Gastrocnemius medialis (tissue), 4 donors: ENCODE results near the gene PCDHGA10.
"Not testable (repeated sequence)": the region's sequence is repeated elsewhere in the genome, so short reads cannot be mapped to it uniquely, and the experiment has no call there.

Source experiments
- POLR2A ChIP-seq, 2 donors: fragments of 450-650 bp; IDR thresholded peaks; one replicate each; pipeline ENCODE4 v1.6.1; 2017; ENCODE audit warnings: antibody characterized with exemption in 2 of 2, mild to moderate bottlenecking in 2 of 2, moderate library complexity in 2 of 2
- TF ChIP-seq, protein P1 (sequence below), 5 experiments: fragments of 450-650 bp in 3 of 5; fragments of 200-600 bp in 2 of 5; sonication (generic) in 2 of 5; IDR thresholded peaks in 4 of 5; conservative IDR thresholded peaks in 1 of 5; 1 replicate in 4 of 5; 2 replicates in 1 of 5; pipeline ENCODE4 v1.5.1; 2016 to 2019; ENCODE audit warnings: antibody characterized with exemption in 5 of 5, mild to moderate bottlenecking in 3 of 5, moderate library complexity in 3 of 5

DNA sequence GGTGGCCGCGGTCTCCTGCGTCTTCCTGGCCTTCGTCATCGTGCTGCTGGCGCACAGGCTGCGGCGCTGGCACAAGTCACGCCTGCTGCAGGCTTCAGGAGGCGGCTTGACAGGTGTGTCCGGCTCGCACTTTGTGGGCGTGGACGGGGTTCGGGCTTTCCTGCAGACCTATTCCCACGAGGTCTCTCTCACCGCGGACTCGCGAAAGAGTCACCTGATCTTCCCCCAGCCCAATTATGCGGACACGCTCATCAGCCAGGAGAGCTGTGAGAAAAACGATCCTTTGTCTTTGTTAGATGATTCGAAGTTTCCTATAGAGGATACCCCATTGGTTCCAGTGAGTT lies 2.5 kb downstream of the PCDHGA10 start:
- TF ChIP-seq, protein P1, sequence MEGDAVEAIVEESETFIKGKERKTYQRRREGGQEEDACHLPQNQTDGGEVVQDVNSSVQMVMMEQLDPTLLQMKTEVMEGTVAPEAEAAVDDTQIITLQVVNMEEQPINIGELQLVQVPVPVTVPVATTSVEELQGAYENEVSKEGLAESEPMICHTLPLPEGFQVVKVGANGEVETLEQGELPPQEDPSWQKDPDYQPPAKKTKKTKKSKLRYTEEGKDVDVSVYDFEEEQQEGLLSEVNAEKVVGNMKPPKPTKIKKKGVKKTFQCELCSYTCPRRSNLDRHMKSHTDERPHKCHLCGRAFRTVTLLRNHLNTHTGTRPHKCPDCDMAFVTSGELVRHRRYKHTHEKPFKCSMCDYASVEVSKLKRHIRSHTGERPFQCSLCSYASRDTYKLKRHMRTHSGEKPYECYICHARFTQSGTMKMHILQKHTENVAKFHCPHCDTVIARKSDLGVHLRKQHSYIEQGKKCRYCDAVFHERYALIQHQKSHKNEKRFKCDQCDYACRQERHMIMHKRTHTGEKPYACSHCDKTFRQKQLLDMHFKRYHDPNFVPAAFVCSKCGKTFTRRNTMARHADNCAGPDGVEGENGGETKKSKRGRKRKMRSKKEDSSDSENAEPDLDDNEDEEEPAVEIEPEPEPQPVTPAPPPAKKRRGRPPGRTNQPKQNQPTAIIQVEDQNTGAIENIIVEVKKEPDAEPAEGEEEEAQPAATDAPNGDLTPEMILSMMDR (IDR thresholded peaks at IDR 0.05 in 4 of 5, conservative IDR thresholded peaks at IDR 0.05 in 1 of 5) = not testable (repeated sequence)
- TF ChIP-seq POLR2A (IDR thresholded peaks at IDR 0.05) = not testable (repeated sequence)
